GM23338 (cell line): ENCODE measurements around the gene NBEAL2. TPM values are rescaled to one million over a fixed set of nuclear protein-coding genes. Genes with fewer than 3 reads are reported as not detected.

Experiments
- ATAC-seq: fragments of 200-7000 bp; cut with Tn5 transposase; 3 replicates; pipeline ENCODE4 v1.9.1; 2020
- DNase-seq: peaks from one replicate; pipeline ENCODE4 v3.0.0-alpha.2; 2015; ENCODE audit warnings: low spot score
- H2AFZ ChIP-seq: fragments of 200-600 bp; sonication (generic); 2 replicates; pipeline ENCODE4 v1.8.0; 2016; ENCODE audit warnings: antibody characterized with exemption, mild to moderate bottlenecking, moderate library complexity
- H3F3A ChIP-seq: fragments of 200-600 bp; sonication (generic); replicated peaks from 2 replicates; pipeline ENCODE4 v1.8.0; 2017; ENCODE audit warnings: antibody characterized with exemption, mixed run types, low read depth
- H3K27ac ChIP-seq: fragments of 200-600 bp; sonication (generic); 2 replicates; pipeline ENCODE4 v1.6.1; 2016; ENCODE audit warnings: low read depth
- H3K27me3 ChIP-seq: fragments of 200-600 bp; sonication (generic); 2 replicates; pipeline ENCODE4 v1.8.0; 2016; ENCODE audit warnings: mild to moderate bottlenecking, mixed run types, moderate library complexity; ENCODE audit not compliant: insufficient read depth
- H3K36me3 ChIP-seq: fragments of 200-600 bp; sonication (generic); 2 replicates; pipeline ENCODE4 v1.8.0; 2016; ENCODE audit warnings: mild to moderate bottlenecking; ENCODE audit not compliant: insufficient read depth
- H3K4me1 ChIP-seq: fragments of 200-600 bp; sonication (generic); 2 replicates; pipeline ENCODE4 v1.8.0; 2016; ENCODE audit warnings: mild to moderate bottlenecking, moderate library complexity; ENCODE audit not compliant: insufficient read depth
- H3K4me2 ChIP-seq: fragments of 200-600 bp; sonication (generic); 2 replicates; pipeline ENCODE4 v1.7.1; 2017; ENCODE audit warnings: mixed run types
- H3K4me3 ChIP-seq: fragments of 200-600 bp; sonication (generic); 2 replicates; pipeline ENCODE4 v1.6.1; 2016; ENCODE audit warnings: mixed run types
- H3K79me2 ChIP-seq: fragments of 200-600 bp; sonication (generic); replicated peaks from 2 replicates; pipeline ENCODE4 v1.8.0; 2017; ENCODE audit warnings: mild to moderate bottlenecking; ENCODE audit not compliant: insufficient read depth
- H3K9me2 ChIP-seq: fragments of 200-600 bp; sonication (generic); 2 replicates; pipeline ENCODE4 v1.8.0; 2017; ENCODE audit not compliant: insufficient read depth
- H4K20me1 ChIP-seq: fragments of 200-600 bp; sonication (generic); replicated peaks from 2 replicates; pipeline ENCODE4 v1.8.0; 2017; ENCODE audit warnings: mild to moderate bottlenecking; ENCODE audit not compliant: insufficient read depth
- H3K27ac Mint-ChIP-seq: 2 replicates; pipeline ENCODE4 v1.8.0; 2020; ENCODE audit warnings: inconsistent platforms, mild to moderate bottlenecking, moderate library complexity, mixed read lengths
- H3K27me3 Mint-ChIP-seq: 3 replicates; pipeline ENCODE4 v1.8.0; 2022; ENCODE audit warnings: low read depth, mild to moderate bottlenecking, moderate library complexity, mixed read lengths, inconsistent platforms; ENCODE audit not compliant: insufficient read depth, poor library complexity
- H3K36me3 Mint-ChIP-seq: 3 replicates; pipeline ENCODE4 v1.8.0; 2021; ENCODE audit warnings: low read depth, mild to moderate bottlenecking, inconsistent platforms, moderate library complexity, mixed read lengths
- H3K4me1 Mint-ChIP-seq: 3 replicates; pipeline ENCODE4 v1.8.0; 2020; ENCODE audit warnings: mild to moderate bottlenecking, inconsistent platforms, mixed read lengths
- H3K4me3 Mint-ChIP-seq: 3 replicates; pipeline ENCODE4 v1.8.0; 2021; ENCODE audit warnings: moderate library complexity, mild to moderate bottlenecking, inconsistent platforms, mixed read lengths
- H3K9me3 Mint-ChIP-seq: 3 replicates; pipeline ENCODE4 v1.8.0; 2020; ENCODE audit warnings: moderate library complexity, mild to moderate bottlenecking, inconsistent platforms, mixed read lengths
- CREB1 ChIP-seq: fragments of 250-450 bp; sonication (Bioruptor Pico); IDR thresholded peaks from 2 replicates; pipeline ENCODE4 v1.5.0; 2020; ENCODE audit warnings: low read depth, mild to moderate bottlenecking, moderate library complexity
- EZH2 ChIP-seq: fragments of 200-600 bp; sonication (generic); IDR thresholded peaks from one replicate; pipeline ENCODE4 v1.8.0; 2017; ENCODE audit warnings: antibody characterized with exemption, mild to moderate bottlenecking, low read depth; ENCODE audit not compliant: unreplicated experiment
- EZH2phosphoT487 ChIP-seq: fragments of 200-600 bp; sonication (generic); IDR thresholded peaks from one replicate; pipeline ENCODE4 v1.8.1; 2018; ENCODE audit warnings: antibody characterized with exemption; ENCODE audit not compliant: unreplicated experiment
- JUNB ChIP-seq: IDR thresholded peaks from one replicate; pipeline ENCODE4 v1.6.1; 2016; ENCODE audit warnings: antibody characterized with exemption; ENCODE audit not compliant: unreplicated experiment
- NANOG ChIP-seq: IDR thresholded peaks from 2 replicates; pipeline ENCODE4 v1.6.1; 2016; ENCODE audit warnings: antibody characterized with exemption, borderline replicate concordance
- ZNF114 ChIP-seq: fragments of 250-450 bp; sonication (Bioruptor Pico); IDR thresholded peaks from 2 replicates; pipeline ENCODE4 v1.5.0; 2020; ENCODE audit warnings: mild to moderate bottlenecking, moderate library complexity
- ZNF331 ChIP-seq: fragments of 250-450 bp; sonication (Bioruptor Pico); IDR thresholded peaks from 2 replicates; pipeline ENCODE4 v1.5.0; 2020; ENCODE audit warnings: low read depth, mild to moderate bottlenecking, moderate library complexity
- polyA plus RNA-seq: library from polyadenylated mRNA; unstranded; fragments of >200 nt; fragmentation: Nextera tagmentation; extraction: Ambion mirVana; gene quantifications from 2 replicates; pipeline ENCODE4 v1.2.1, GENCODE V29; 2016
- total RNA-seq: library from RNA; depleted of rRNA; stranded (reverse); fragments of >200 nt; shearing (Covaris generic); gene quantifications from 2 replicates; pipeline ENCODE4 v1.2.3, GENCODE V29; 2014
- TF ChIP-seq, protein P1 (sequence below): IDR thresholded peaks from 2 replicates; pipeline ENCODE4 v1.6.1; 2016; ENCODE audit warnings: antibody characterized with exemption
- TF ChIP-seq, protein P2 (sequence below): fragments of 250-450 bp; sonication (Bioruptor Pico); IDR thresholded peaks from 2 replicates; pipeline ENCODE4 v1.5.0; 2020; ENCODE audit warnings: mild to moderate bottlenecking, moderate library complexity
- TF ChIP-seq, protein P3 (sequence below), 2 experiments: fragments of 200-600 bp in 1 of 2; sonication (generic) in 1 of 2; conservative IDR thresholded peaks; 2 replicates each; pipeline versions ENCODE4 v1.5.1 to v1.6.1; 2016 to 2017; ENCODE audit warnings: antibody characterized with exemption in 2 of 2, low read depth in 2 of 2, mild to moderate bottlenecking in 2 of 2, moderate library complexity in 1 of 2

NBEAL2 gene
- total and polyA plus RNA-seq, 2 experiments from 2014 or later, result 13.5 to 79.9 TPM

DNA sequence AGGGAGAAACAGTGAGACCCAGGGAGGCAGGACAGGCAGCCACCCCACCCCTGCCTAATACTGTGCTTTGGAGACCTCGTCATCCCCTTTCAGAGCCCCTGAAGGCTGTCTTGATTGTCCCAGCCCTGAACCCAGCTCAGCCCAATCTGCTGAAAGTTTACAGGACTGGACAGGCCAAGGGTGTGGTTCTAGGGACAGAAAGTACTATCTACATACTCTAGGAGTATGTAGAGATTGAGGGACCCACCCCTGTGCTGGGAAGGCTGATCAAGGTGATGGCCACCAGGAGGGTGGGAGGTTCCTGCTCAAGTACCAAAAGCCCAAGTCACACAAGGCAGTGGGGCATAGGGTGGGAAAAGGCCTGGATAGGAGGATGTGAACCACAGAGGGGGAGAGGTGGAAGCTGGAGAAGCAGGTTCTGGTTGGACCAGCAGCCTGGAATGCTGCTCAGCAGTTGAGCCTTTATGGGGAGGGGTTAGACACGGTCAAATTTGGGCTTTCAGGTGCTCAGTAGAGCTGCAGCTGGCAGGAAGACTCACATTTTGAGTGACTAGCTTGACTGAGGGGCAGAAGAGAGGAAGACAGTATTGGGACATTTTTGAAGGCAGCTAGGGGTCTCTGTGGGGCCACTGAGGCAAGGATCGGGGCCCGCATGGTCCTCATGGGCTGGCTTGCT lies 6.7 kb downstream of the NBEAL2 start (continued):
- TF ChIP-seq, protein P1, sequence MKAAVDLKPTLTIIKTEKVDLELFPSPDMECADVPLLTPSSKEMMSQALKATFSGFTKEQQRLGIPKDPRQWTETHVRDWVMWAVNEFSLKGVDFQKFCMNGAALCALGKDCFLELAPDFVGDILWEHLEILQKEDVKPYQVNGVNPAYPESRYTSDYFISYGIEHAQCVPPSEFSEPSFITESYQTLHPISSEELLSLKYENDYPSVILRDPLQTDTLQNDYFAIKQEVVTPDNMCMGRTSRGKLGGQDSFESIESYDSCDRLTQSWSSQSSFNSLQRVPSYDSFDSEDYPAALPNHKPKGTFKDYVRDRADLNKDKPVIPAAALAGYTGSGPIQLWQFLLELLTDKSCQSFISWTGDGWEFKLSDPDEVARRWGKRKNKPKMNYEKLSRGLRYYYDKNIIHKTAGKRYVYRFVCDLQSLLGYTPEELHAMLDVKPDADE, result no peak

DNA sequence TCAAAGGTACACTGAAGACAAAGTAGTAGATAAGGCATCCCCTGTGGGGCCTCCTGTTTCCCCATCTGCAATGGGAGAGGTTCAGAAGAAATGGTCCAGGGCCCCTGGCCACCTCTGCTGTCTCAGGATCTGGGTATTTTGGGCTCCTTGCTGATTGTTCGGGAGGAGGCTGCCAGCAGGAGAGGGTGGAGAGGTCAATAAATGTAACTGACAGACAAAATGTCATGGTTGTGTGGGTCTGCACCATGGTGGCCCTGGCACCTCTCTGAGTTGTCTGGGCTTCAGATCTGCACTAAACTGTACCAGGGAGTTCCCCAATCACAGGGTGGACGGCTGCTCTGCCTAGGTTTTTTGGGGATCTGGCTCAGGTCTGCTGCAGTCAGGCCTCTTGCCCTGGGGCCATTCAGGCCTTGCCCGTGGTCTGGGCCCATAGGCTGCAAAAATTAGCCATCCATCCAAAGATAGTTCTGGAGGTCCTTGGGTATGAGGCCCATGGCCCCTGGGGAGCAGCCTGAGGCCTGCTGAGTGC lies 7.4 kb downstream of the NBEAL2 start:
- Histone ChIP-seq H2AFZ (no peak overlapping the region), H3K4me2 (peak overlapping the region; percentile 67), H3K27me3 (no peaks in the 10 kb centered on the region), H3F3A (0 out of 2 replicates have a peak, but pooled peaks cover 4% of the 10 kb centered on the region), H3K36me3 (no peaks in the 10 kb centered on the region), H3K79me2 (0 out of 2 replicates have a peak, but pooled peaks cover 4% of the 10 kb centered on the region), H3K9me2 (0 out of 2 replicates have a peak, but pooled peaks cover 4% of the 10 kb centered on the region), H4K20me1 (peaks cover 5% of the 10 kb centered on the region), H3K4me3 (no peak overlapping the region), H3K4me1 (peaks cover 14% of the 10 kb centered on the region), H3K27ac (no peak overlapping the region)
- H3K9me3 Mint-ChIP-seq, result peaks cover 3% of the 10 kb centered on the region; the same call in 2 of the 3 replicates
- H3K4me3 Mint-ChIP-seq, result no peak overlapping the region
- H3K27ac Mint-ChIP-seq, result no peak overlapping the region; the same call in 1 of the 2 replicates
- no peak for DNase-seq
- peaks cover 15% of the 10 kb centered on the region for H3K27me3 Mint-ChIP-seq
- peaks cover 6% of the 10 kb centered on the region; the same call in 1 of the 3 replicates for H3K36me3 Mint-ChIP-seq
- no peak for ATAC-seq
- peaks cover 40% of the 10 kb centered on the region for H3K4me1 Mint-ChIP-seq
- TF ChIP-seq CREB1 (CRISPR knock-in tag) (no peak), JUNB (no peak), EZH2 (no peak), EZH2phosphoT487 (no peak), NANOG (no peak), ZNF331 (CRISPR knock-in tag) (no peak), ZNF114 (CRISPR knock-in tag) (no peak)
- TF ChIP-seq, protein P1, result no peak
- TF ChIP-seq, protein P2, sequence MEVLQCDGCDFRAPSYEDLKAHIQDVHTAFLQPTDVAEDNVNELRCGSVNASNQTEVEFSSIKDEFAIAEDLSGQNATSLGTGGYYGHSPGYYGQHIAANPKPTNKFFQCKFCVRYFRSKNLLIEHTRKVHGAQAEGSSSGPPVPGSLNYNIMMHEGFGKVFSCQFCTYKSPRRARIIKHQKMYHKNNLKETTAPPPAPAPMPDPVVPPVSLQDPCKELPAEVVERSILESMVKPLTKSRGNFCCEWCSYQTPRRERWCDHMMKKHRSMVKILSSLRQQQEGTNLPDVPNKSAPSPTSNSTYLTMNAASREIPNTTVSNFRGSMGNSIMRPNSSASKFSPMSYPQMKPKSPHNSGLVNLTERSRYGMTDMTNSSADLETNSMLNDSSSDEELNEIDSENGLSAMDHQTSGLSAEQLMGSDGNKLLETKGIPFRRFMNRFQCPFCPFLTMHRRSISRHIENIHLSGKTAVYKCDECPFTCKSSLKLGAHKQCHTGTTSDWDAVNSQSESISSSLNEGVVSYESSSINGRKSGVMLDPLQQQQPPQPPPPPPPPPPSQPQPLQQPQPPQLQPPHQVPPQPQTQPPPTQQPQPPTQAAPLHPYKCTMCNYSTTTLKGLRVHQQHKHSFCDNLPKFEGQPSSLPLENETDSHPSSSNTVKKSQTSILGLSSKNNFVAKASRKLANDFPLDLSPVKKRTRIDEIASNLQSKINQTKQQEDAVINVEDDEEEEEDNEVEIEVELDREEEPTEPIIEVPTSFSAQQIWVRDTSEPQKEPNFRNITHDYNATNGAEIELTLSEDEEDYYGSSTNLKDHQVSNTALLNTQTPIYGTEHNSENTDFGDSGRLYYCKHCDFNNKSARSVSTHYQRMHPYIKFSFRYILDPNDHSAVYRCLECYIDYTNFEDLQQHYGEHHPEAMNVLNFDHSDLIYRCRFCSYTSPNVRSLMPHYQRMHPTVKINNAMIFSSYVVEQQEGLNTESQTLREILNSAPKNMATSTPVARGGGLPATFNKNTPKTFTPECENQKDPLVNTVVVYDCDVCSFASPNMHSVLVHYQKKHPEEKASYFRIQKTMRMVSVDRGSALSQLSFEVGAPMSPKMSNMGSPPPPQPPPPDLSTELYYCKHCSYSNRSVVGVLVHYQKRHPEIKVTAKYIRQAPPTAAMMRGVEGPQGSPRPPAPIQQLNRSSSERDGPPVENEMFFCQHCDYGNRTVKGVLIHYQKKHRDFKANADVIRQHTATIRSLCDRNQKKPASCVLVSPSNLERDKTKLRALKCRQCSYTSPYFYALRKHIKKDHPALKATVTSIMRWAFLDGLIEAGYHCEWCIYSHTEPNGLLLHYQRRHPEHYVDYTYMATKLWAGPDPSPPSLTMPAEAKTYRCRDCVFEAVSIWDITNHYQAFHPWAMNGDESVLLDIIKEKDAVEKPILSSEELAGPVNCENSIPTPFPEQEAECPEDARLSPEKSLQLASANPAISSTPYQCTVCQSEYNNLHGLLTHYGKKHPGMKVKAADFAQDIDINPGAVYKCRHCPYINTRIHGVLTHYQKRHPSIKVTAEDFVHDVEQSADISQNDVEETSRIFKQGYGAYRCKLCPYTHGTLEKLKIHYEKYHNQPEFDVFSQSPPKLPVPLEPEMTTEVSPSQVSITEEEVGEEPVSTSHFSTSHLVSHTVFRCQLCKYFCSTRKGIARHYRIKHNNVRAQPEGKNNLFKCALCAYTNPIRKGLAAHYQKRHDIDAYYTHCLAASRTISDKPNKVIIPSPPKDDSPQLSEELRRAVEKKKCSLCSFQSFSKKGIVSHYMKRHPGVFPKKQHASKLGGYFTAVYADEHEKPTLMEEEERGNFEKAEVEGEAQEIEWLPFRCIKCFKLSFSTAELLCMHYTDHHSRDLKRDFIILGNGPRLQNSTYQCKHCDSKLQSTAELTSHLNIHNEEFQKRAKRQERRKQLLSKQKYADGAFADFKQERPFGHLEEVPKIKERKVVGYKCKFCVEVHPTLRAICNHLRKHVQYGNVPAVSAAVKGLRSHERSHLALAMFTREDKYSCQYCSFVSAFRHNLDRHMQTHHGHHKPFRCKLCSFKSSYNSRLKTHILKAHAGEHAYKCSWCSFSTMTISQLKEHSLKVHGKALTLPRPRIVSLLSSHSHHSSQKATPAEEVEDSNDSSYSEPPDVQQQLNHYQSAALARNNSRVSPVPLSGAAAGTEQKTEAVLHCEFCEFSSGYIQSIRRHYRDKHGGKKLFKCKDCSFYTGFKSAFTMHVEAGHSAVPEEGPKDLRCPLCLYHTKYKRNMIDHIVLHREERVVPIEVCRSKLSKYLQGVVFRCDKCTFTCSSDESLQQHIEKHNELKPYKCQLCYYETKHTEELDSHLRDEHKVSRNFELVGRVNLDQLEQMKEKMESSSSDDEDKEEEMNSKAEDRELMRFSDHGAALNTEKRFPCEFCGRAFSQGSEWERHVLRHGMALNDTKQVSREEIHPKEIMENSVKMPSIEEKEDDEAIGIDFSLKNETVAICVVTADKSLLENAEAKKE (CRISPR knock-in tag), result no peak
- TF ChIP-seq, protein P3, sequence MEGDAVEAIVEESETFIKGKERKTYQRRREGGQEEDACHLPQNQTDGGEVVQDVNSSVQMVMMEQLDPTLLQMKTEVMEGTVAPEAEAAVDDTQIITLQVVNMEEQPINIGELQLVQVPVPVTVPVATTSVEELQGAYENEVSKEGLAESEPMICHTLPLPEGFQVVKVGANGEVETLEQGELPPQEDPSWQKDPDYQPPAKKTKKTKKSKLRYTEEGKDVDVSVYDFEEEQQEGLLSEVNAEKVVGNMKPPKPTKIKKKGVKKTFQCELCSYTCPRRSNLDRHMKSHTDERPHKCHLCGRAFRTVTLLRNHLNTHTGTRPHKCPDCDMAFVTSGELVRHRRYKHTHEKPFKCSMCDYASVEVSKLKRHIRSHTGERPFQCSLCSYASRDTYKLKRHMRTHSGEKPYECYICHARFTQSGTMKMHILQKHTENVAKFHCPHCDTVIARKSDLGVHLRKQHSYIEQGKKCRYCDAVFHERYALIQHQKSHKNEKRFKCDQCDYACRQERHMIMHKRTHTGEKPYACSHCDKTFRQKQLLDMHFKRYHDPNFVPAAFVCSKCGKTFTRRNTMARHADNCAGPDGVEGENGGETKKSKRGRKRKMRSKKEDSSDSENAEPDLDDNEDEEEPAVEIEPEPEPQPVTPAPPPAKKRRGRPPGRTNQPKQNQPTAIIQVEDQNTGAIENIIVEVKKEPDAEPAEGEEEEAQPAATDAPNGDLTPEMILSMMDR (conservative IDR thresholded peaks at IDR 0.05; ENCODE audit: low read depth in 2 of 2), result no peak
